HPDE6-E6E7 (cell line): ENCODE results near the gene LDB3.

Experiments used
- DNase-seq: peaks from one replicate; pipeline ENCODE4 v3.0.0; 2011; ENCODE audit warnings: missing footprints; ENCODE audit errors: extremely low spot score

LDB3 gene

DNA sequence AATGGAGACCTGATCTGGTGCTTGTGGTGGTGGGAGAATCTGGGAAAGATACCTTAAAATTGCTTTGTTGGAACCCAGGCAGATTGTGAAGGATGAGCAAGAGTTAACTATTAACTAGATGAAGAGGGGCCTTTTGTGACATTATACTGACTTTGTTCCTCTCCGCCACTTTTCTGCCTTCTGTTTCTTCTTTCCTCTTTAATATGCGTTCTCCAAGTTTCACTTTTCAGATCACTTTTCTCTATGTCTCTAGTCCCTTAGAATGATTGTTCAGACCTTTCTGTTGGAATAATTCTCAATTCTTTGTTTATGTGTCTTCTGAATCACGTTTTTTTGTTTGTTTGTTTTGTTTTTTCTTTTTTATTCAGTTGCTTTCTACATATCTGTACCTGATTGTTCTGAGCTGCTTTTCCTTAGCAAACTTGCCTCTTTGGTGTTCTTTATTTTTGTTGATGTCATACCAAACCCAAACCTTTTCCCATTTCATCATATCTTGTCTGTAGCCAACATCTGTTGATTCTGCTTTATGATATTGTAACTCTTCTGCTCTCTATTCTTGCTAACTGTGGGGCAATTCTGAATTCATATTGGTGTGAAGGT is 90.9 kb downstream of the LDB3 start:
- no peak for DNase-seq

DNA sequence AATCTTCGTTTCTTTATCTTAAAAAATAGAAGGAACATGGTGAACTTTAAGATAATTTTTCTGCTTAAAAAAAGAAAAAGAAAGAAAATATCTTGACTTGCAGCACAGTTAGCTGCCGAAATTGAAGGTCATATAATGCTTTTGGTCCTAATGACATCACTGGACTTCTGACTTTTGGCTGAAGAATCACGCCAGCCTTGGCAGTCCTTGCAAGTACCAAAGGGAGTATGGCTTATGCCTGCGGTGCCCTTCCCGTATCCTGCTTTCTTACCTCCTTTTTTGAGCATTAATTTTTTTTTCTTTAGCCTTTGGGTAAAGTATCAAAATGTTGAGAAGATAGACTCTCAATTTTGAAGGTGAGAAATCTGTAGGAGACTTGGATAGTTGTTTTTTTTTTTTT is 95.1 kb downstream of the LDB3 start:
- no peak for DNase-seq

GRCh38 chr10:86765548-86765947 is 97.2 kb downstream of the LDB3 start:
- DNase-seq: no peak

DNA sequence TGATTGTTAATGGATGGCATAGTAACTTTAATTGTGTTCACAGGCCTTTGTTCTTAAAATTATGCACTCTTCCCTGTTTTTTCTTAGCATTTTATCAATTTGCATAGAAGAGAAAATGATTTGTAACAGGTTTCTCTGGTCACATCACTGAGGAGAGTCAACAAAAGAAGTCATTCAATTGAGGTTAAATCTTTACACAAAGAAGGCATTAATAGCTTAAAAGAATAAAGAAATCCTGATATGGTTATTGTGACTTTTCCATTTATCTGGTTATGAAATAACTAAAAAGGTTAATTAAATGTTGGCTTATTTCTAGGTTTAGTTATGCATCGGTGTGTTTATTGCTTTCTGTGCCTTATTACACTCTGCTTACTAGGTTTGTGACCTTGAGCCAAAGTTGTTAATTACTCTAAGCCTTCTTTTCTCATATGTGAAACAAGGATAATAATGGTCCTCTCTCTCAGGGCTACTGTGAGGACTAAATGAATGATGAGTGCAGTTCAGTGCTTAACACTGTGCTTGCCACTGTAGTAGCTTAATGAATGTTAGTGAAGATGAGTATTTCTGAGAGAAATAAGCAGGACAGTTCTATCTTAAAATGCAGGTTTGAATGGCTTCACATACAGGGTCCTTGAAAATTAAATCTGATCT is 100.2 kb downstream of the LDB3 start:
- no peak for DNase-seq

DNA sequence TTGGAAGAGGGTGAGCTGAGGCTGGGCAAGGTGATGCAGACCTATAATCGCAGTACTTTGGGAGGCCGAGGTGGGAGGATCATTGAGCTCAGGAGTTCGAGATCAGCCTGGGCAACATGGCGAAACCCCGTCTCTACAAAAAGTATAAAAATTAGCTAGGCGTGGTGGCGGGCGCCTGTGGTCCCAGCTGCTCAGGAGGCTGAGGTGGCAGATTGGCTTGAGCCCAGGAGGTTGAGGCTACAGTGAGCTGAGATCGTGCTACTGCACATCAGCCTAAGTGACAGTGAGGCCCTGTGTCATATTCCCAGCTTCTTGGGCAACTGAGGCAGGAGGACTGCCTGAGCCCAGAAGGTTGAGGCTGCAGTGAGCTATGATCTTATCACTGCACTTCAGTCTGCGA is 101.7 kb downstream of the LDB3 start:
- no peak for DNase-seq

DNA sequence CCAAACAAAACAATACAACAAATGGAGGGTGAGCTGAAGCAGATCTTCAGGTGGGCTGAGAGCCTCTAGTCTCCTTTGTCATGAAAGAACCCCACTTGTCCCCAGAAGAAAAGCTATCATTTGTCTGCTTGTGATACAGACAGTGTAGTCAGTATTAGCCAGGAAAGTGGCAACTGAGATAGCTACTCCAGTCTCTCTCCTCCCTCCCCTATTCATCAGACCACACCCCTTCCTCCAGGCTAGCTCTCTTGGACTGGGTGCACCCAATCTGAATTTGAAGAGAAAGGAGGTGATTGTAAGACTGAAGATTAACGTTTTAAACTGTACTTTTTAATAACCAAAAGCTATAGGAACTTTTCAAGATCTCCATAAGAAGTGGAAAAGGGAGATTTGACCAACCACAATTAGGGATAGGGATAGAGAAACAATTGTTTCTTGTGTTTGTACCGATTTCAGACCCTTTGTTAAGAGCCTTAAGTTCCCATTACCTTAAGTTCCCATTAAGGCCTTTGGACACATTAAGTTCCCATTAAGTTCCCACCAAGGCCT is 102.2 kb downstream of the LDB3 start:
- no peak for DNase-seq

- DNase-seq: no peak
Observed at GRCh38 chr10:86773498-86773897, 105.2 kb downstream of the LDB3 start.

- DNase-seq: no peak
Observed at GRCh38 chr10:86775056-86775869, 107.0 kb downstream of the LDB3 start.

GRCh38 chr10:86775870-86776180 is 107.5 kb downstream of the LDB3 start:
- no peak for DNase-seq

DNA sequence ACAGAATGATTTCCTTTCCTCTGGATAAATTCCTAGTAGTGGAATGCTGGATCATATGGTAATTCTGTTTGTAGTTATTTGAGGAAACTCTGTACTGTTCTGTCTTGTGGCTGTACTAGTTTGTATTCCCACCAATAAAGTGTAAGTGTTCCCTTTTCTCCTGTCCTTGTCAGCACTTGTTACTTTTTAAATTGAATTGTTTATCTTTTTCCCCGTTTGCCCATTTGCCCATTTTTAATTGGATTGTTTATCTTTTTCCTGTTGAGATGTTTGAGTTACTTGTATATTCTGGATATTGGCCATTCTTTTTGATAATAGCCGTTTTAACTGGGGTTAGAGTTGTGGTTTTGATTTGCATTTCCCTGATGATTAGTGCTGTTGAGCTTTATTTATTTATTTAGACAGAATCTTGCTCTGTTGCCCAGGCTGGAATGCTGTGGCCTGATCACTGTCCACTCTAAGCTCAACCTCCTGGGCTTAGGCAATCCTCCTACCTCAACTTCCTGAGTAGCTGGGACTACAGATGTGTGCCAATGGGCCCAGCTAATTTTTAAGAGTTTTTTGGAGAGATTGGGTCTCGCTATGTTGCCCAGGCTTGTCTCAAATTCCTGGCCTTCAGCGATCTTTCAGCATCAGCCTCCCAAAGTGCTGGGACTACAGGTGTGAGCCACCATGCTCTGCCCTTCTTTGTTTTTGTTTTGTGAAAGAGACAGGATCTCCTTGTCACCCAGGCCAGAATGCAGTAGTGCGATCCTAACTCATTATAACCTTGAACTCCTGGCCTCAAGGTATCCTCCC is 111.1 kb downstream of the LDB3 start:
- DNase-seq: no peak

DNA sequence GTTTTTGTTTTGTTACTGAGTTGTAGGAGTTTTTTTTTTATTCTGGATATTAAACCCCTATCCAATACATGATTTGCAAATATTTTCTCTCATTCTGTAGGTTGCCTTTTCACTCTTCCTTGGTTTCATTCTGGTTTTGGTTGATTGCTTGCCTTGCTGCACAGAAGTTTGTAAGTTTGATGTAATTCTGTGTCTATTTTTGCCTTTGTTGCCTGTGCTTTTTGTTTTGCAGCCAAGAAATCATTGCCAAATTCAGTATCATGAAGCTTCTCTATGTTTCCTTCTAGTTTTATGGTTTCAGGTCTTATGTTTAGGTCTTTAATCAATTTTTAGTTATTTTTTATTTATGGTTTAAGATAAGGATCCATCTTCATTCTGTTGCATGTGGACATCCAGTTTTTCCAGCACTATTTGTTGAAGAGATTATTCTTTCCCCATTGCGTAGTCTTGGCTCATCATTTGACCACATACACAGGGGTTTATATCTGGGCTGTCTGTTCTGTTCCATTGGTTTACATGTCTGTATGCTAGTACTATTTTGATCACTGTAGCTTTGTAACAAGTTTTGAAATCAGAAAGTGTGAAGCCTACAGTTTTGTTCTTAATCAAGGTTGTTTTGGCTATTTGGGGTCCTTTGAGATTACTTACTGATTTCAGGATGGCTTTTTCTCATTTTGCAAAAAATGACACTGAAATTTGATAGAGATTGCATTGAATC is 114.5 kb downstream of the LDB3 start:
- DNase-seq: no peak

- no peak for DNase-seq
Observed at GRCh38 chr10:86785037-86785436, 116.7 kb downstream of the LDB3 start.
